Upper lobe of left lung (tissue), 6 donors: ENCODE results near the gene CA5A. TPM values are rescaled to one million over a fixed set of nuclear protein-coding genes. Genes with fewer than 3 reads are reported as not detected.

Experiments
- ATAC-seq, 2 donors: fragments of 200-7000 bp; cut with Tn5 transposase; one replicate each; pipeline ENCODE4 v1.9.1; 2022; ENCODE audit warnings: mild to moderate bottlenecking in 2 of 2, moderate library complexity in 2 of 2; ENCODE audit not compliant: low FRiP score in 2 of 2
- DNase-seq, 2 donors: peaks; one replicate each; pipeline ENCODE4 v3.0.0-alpha.2; 2019 to 2020
- H3K27ac ChIP-seq, 4 donors: fragments of 200-600 bp; sonication (generic); one replicate each; pipeline ENCODE4 v1.5.1; 2016 to 2019
- H3K27me3 ChIP-seq, 4 donors: fragments of 200-600 bp; sonication (generic); one replicate each; pipeline ENCODE4 v1.5.1; 2017 to 2019
- H3K36me3 ChIP-seq, 4 donors: fragments of 200-600 bp; sonication (generic); one replicate each; pipeline ENCODE4 v1.5.1; 2016 to 2019
- H3K4me1 ChIP-seq, 4 donors: fragments of 200-600 bp; sonication (generic); one replicate each; pipeline ENCODE4 v1.5.1; 2018 to 2019
- H3K4me3 ChIP-seq, 4 donors: fragments of 200-600 bp; sonication (generic); one replicate each; pipeline ENCODE4 v1.5.1; 2017 to 2019; ENCODE audit warnings: mild to moderate bottlenecking in 2 of 4, moderate library complexity in 1 of 4
- H3K9me3 ChIP-seq, 4 donors: fragments of 200-600 bp; sonication (generic); one replicate each; pipeline ENCODE4 v1.5.1; 2018 to 2019
- EP300 ChIP-seq, 4 donors: sonication (generic); formaldehyde crosslinking; IDR thresholded peaks; one replicate each; pipeline ENCODE4 v1.5.1; 2017; ENCODE audit warnings: antibody characterized with exemption in 4 of 4, control low read depth in 2 of 4
- POLR2A ChIP-seq, 4 donors: fragments of 450-650 bp; IDR thresholded peaks; one replicate each; pipeline ENCODE4 v1.5.1; 2016 to 2017; ENCODE audit warnings: antibody characterized with exemption in 4 of 4, mild to moderate bottlenecking in 2 of 4
- POLR2AphosphoS5 ChIP-seq, 2 donors: sonication (generic); formaldehyde crosslinking; IDR thresholded peaks; one replicate each; pipeline ENCODE4 v1.5.1; 2017; ENCODE audit warnings: antibody characterized with exemption in 2 of 2
- WGBS, 2 donors: methylation state at CpG; one replicate each; pipeline ENCODE4 v1.1.5; 2017 to 2018; 5-methylcytosine and 5-hydroxymethylcytosine counted together
- total RNA-seq, 6 donors: library from RNA; depleted of rRNA in 4 of 6; stranded (reverse); fragments of >200 nt in 4 of 6; gene quantifications; one replicate each; pipeline versions ENCODE4 v1.1.0 to v1.2.1, GENCODE V29; 2016 to 2021
- TF ChIP-seq, protein P1 (sequence below), 6 experiments: fragments of 450-650 bp in 4 of 6; fragments of 200-600 bp in 2 of 6; sonication (generic) in 2 of 6; IDR thresholded peaks; one replicate each; pipeline ENCODE4 v1.5.1; 2016 to 2019; ENCODE audit warnings: antibody characterized with exemption in 6 of 6
- donor health status: DM: no; HTN: no; CAD: no; lungs with moderate emphysema.
- donor health status: DM: no; HTN: yes; CAD: no; lungs with severe emphysema.

Gene CA5A
- total RNA-seq, 6 donors from 2014 or later, result under 0.01 to 0.20 (median 0.11) TPM; not detected in 3

DNA sequence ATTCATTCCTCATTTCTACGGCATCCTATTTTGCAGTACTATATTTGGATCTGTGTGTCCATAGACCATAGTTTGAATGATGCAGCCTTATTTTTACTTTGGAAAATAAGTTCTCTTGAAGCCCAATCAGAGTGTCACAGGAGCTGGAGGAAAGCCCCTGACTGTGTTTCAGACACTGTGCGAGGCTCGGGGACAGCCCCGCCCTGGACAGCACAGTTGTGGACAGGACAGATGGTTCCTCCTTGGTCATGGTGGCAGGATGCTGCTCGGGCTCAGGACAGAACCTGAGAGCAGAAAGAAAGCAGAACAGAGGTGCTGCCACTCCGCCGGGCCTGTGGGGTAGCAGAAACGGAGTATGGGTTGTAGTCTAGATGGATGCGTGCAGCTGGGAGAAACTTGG, 37.8 kb upstream of the CA5A start:
- no peaks in the 10 kb centered on the region for H3K27me3 ChIP-seq
- no peak overlapping the region for H3K27ac ChIP-seq
- no peak for ATAC-seq
- WGBS, 2 donors, result 78 to 89% methylated on average over 9 of the region's 9 CpGs
- H3K36me3 ChIP-seq, result peaks cover 0 to 12% (median 4%) of the 10 kb centered on the region in 4 donors
- H3K4me1 ChIP-seq, result peaks cover 0 to 5% (median 3%) of the 10 kb centered on the region in 4 donors
- H3K9me3 ChIP-seq, result peaks cover 0 to 14% (median 5%) of the 10 kb centered on the region in 4 donors
- TF ChIP-seq, protein P1, sequence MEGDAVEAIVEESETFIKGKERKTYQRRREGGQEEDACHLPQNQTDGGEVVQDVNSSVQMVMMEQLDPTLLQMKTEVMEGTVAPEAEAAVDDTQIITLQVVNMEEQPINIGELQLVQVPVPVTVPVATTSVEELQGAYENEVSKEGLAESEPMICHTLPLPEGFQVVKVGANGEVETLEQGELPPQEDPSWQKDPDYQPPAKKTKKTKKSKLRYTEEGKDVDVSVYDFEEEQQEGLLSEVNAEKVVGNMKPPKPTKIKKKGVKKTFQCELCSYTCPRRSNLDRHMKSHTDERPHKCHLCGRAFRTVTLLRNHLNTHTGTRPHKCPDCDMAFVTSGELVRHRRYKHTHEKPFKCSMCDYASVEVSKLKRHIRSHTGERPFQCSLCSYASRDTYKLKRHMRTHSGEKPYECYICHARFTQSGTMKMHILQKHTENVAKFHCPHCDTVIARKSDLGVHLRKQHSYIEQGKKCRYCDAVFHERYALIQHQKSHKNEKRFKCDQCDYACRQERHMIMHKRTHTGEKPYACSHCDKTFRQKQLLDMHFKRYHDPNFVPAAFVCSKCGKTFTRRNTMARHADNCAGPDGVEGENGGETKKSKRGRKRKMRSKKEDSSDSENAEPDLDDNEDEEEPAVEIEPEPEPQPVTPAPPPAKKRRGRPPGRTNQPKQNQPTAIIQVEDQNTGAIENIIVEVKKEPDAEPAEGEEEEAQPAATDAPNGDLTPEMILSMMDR (IDR thresholded peaks at IDR 0.05), result no peak
- TF ChIP-seq EP300 (IDR thresholded peaks at IDR 0.05) (no peak), POLR2A (IDR thresholded peaks at IDR 0.05) (no peak), POLR2AphosphoS5 (IDR thresholded peaks at IDR 0.05) (no peak)
- no peak for DNase-seq
- no peak overlapping the region for H3K4me3 ChIP-seq

DNA sequence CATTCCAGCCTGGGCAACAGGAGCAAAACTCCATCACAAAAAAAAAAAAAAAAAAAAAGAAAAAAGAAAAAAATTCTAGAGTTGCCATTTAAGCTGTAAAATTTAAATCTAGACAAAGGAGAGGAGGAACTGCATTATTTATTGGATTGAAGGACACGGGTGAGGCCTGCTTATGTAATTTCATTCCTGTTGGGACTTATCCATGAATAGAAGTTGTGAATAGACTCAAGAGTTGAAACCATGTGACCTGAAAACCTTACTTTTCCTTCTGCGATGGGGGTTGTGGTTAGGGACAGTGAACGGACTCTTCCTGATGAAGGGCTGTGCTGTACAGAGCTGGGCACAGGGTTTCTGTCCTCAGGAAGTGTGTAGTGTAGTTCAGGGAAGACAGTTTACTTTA, 37.4 kb upstream of the CA5A start:
- DNase-seq (no peak), ATAC-seq (no peak)
- Histone ChIP-seq H3K4me3 (no peak overlapping the region), H3K9me3 (peaks cover 0 to 14% (median 5%) of the 10 kb centered on the region in 4 donors), H3K27ac (no peak overlapping the region), H3K4me1 (peaks cover 0 to 5% (median 3%) of the 10 kb centered on the region in 4 donors), H3K27me3 (no peaks in the 10 kb centered on the region), H3K36me3 (peaks cover 0 to 10% (median 4%) of the 10 kb centered on the region in 4 donors)
- 53 to 57% methylated on average over 3 of the region's 3 CpGs for WGBS, 2 donors
- TF ChIP-seq POLR2AphosphoS5 (IDR thresholded peaks at IDR 0.05) (no peak), POLR2A (IDR thresholded peaks at IDR 0.05) (no peak), EP300 (IDR thresholded peaks at IDR 0.05) (no peak)
- TF ChIP-seq, protein P1 (IDR thresholded peaks at IDR 0.05), result no peak

DNA sequence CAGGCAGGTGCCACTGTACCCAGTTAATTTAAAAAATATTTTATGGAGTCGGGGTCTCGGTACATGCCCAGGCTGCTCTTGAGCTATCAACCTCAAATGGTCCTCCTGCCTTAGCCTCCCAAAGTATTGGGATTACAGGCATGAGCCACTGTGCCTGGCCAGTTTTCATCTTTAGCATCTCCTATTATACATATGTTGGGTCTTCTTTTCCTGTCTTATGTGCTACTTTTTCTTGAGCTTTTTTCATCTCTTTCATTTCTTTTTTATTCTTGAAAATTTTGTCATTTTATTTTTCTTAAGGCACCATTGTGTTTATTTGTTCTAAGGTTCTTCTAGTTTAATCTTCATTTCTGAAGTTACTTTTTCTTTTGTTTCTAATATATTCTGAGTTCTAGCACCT, 35.6 kb upstream of the CA5A start:
- TF ChIP-seq POLR2A (IDR thresholded peaks at IDR 0.05) (no peak), EP300 (IDR thresholded peaks at IDR 0.05) (no peak), POLR2AphosphoS5 (IDR thresholded peaks at IDR 0.05) (no peak)
- TF ChIP-seq, protein P1 (IDR thresholded peaks at IDR 0.05), result no peak
- H3K36me3 ChIP-seq, result peaks cover 0 to 4% (median 2%) of the 10 kb centered on the region in 4 donors
- no peak for DNase-seq
- 94 to 97% methylated on average over 2 of the region's 2 CpGs for WGBS, 2 donors
- H3K27ac ChIP-seq, result no peak overlapping the region
- no peaks in the 10 kb centered on the region for H3K27me3 ChIP-seq
- no peak for ATAC-seq
- H3K4me1 ChIP-seq, result peaks cover 4 to 9% (median 8%) of the 10 kb centered on the region in 4 donors
- peaks cover 0 to 14% (median 5%) of the 10 kb centered on the region in 4 donors for H3K9me3 ChIP-seq
- no peak overlapping the region for H3K4me3 ChIP-seq

DNA sequence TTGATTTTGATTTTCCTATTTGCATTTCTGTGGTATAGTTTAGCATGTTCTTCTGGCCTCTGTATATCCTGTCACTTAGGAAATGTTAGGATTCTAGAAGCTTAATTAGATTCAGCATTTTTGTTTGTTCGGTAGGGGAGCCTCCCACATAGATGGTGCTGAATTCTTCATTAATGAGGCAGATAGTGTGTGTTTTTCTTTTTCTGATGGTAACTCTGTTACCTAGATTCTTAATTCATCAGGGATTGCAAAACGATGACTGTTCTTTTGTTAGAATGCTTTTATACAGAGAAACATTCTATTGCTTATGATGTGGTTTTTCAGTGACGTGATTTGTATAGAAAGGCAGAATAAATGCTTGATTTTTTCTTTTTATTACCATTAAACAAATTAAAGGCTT, 33.9 kb upstream of the CA5A start:
- peaks cover 11 to 25% (median 21%) of the 10 kb centered on the region in 4 donors for H3K4me1 ChIP-seq
- ATAC-seq (no peak), DNase-seq (no peak)
- H3K36me3 ChIP-seq, result peaks cover 0 to 3% (median under 1%) of the 10 kb centered on the region in 4 donors
- H3K9me3 ChIP-seq, result peaks cover 0 to 14% (median 5%) of the 10 kb centered on the region in 4 donors
- no peak overlapping the region for H3K4me3 ChIP-seq
- H3K27ac ChIP-seq, result no peak overlapping the region
- 77 to 79% methylated on average over 3 of the region's 3 CpGs for WGBS, 2 donors
- H3K27me3 ChIP-seq, result no peaks in the 10 kb centered on the region
- TF ChIP-seq POLR2AphosphoS5 (IDR thresholded peaks at IDR 0.05) (no peak), EP300 (IDR thresholded peaks at IDR 0.05) (no peak), POLR2A (IDR thresholded peaks at IDR 0.05) (no peak)
- TF ChIP-seq, protein P1 (IDR thresholded peaks at IDR 0.05), result no peak

DNA sequence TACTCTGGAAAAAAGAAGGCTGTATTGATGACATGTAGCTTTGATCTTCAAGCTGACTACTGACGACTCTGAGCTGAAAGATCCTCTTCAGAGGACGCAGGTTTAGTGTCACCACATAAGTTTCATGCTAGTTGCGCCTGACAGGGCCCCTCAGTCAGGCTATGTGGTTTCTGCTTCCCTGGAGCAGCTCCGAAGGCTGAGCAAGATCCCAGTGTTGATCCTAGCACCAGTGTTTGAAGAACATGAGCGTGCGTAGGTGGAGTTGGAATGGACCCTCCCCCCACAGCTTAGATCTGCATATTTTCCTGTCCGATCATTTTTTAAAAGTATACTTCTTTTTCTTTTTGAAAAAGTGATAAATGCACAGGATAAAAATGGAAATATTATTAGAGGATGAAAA, 32.2 kb upstream of the CA5A start:
- WGBS, 2 donors, result 89% methylated on average over 7 of the region's 7 CpGs
- no peak overlapping the region for H3K27ac ChIP-seq
- no peaks in the 10 kb centered on the region for H3K27me3 ChIP-seq
- H3K4me3 ChIP-seq, result no peak overlapping the region
- ATAC-seq (no peak), DNase-seq (no peak)
- H3K36me3 ChIP-seq, result no peaks in the 10 kb centered on the region
- peaks cover 14 to 27% (median 19%) of the 10 kb centered on the region in 4 donors for H3K4me1 ChIP-seq
- no peak for TF ChIP-seq POLR2AphosphoS5 (IDR thresholded peaks at IDR 0.05)
- H3K9me3 ChIP-seq, result peaks cover 0 to 14% (median 5%) of the 10 kb centered on the region in 4 donors
